Endothelial cell of umbilical vein (primary cell): ENCODE data around the gene PBXIP1. TPM values are rescaled to one million over a fixed set of nuclear protein-coding genes. Genes with fewer than 3 reads are reported as not detected.
A peak's percentile ranks its signal among the peaks of the same experiment; 100 is the strongest.

Experiments used
- BruUV-seq: library from RNA; stranded (reverse); fragments of 400-500 nt; replicated peaks from 2 replicates; lab custom pipeline; 2021; lab: Mats Ljungman, UMichigan
- CTCF ChIA-PET: fragments of 300-600, 350-600 bp; sonication (Branson Sonifier 250); formaldehyde crosslinking; loops from one replicate; lab custom pipeline; 2021; ENCODE audit warnings: antibody characterized with exemption, inconsistent platforms; lab: Charles Lee
- POLR2A ChIA-PET: fragments of 300-600, 350-600 bp; sonication (Branson Sonifier 250); formaldehyde crosslinking; loops from one replicate; lab custom pipeline; 2021; ENCODE audit warnings: antibody characterized with exemption, inconsistent platforms; lab: Charles Lee
- DNase-seq: peaks from one replicate; pipeline ENCODE4 v3.0.0-alpha.2; 2011; ENCODE audit warnings: low read depth, low spot score
- FAIRE-seq: peaks from 2 replicates; lab custom pipeline; 2011; peaks lifted over from hg19 to GRCh38; lab: Jason Lieb, UNC
- H2AFZ ChIP-seq: 2 replicates; pipeline ENCODE4 v1.6.0; 2012; ENCODE audit warnings: low read depth, low read length, control low read depth, inconsistent platforms
- H3K27ac ChIP-seq: 2 replicates; pipeline ENCODE4 v1.5.1; 2011; ENCODE audit warnings: low read depth, mild to moderate bottlenecking, control low read depth, low read length, moderate library complexity; ENCODE audit not compliant: insufficient read depth
- H3K27me3 ChIP-seq, 2 experiments: 2 replicates each; pipeline versions ENCODE4 v1.6.0 to v1.6.1; 2011; ENCODE audit warnings: low read length in 2 of 2, mixed read lengths in 1 of 2; ENCODE audit not compliant: control insufficient read depth in 2 of 2, insufficient read depth in 2 of 2
- H3K36me3 ChIP-seq, 2 experiments: 2 replicates in 1 of 2; 3 replicates in 1 of 2; pipeline ENCODE4 v1.5.1; 2011; ENCODE audit warnings: low read length in 2 of 2, mild to moderate bottlenecking in 1 of 2, moderate library complexity in 1 of 2; ENCODE audit not compliant: control insufficient read depth in 2 of 2, insufficient read depth in 2 of 2; ENCODE audit errors: extremely low read depth in 1 of 2
- H3K4me1 ChIP-seq: 3 replicates; pipeline ENCODE4 v1.5.1; 2011; ENCODE audit warnings: mild to moderate bottlenecking, low read length; ENCODE audit not compliant: control insufficient read depth, insufficient read depth; ENCODE audit errors: extremely low read depth
- H3K4me2 ChIP-seq: 2 replicates; pipeline ENCODE4 v1.6.1; 2011; ENCODE audit warnings: low read length, control low read depth, mixed read lengths; ENCODE audit not compliant: insufficient read depth
- H3K4me3 ChIP-seq, 3 experiments: fragments of 200-600 bp in 1 of 3; sonication (generic), shearing (Covaris generic) in 1 of 3; replicated peaks in 1 of 3; 2 replicates each; pipeline ENCODE4 v1.5.1; 2011 to 2016; ENCODE audit warnings: control low read depth in 3 of 3, low read length in 3 of 3, mild to moderate bottlenecking in 2 of 3, inconsistent platforms in 1 of 3, low read depth in 1 of 3, moderate library complexity in 1 of 3; ENCODE audit not compliant: insufficient read depth in 1 of 3
- H3K79me2 ChIP-seq: 2 replicates; pipeline ENCODE4 v1.6.0; 2012; ENCODE audit warnings: low read length, inconsistent platforms; ENCODE audit not compliant: control insufficient read depth, insufficient read depth
- H3K9ac ChIP-seq: replicated peaks from 2 replicates; pipeline ENCODE3; 2011; ENCODE audit warnings: low read length, control low read depth; ENCODE audit not compliant: insufficient read depth; ENCODE audit errors: extremely low read depth
- H3K9me1 ChIP-seq: replicated peaks from 3 replicates; pipeline ENCODE4 v1.6.0; 2011; ENCODE audit warnings: mild to moderate bottlenecking, low read length; ENCODE audit not compliant: control insufficient read depth, insufficient read depth; ENCODE audit errors: extremely low read depth
- H3K9me3 ChIP-seq: replicated peaks from 2 replicates; pipeline ENCODE4 v1.5.1; 2012; ENCODE audit warnings: low read length, inconsistent platforms; ENCODE audit not compliant: control insufficient read depth, insufficient read depth
- H4K20me1 ChIP-seq: replicated peaks from 2 replicates; pipeline ENCODE3; 2011; ENCODE audit warnings: mild to moderate bottlenecking, low read length; ENCODE audit not compliant: control insufficient read depth, insufficient read depth; ENCODE audit errors: extremely low read depth
- CTCF ChIP-seq, 2 donors: IDR thresholded peaks; 1 replicate in 1 of 2; 2 replicates in 1 of 2; pipeline ENCODE4 v1.5.1; 2011; ENCODE audit warnings: low read length in 2 of 2, mild to moderate bottlenecking in 2 of 2, moderate library complexity in 2 of 2, control low read depth in 1 of 2, inconsistent platforms in 1 of 2, low read depth in 1 of 2; ENCODE audit not compliant: insufficient read depth in 1 of 2; ENCODE audit errors: extremely low read depth in 1 of 2
- FOS ChIP-seq: IDR thresholded peaks from 2 replicates; pipeline ENCODE4 v1.6.1; 2011; ENCODE audit warnings: mild to moderate bottlenecking, low read length, moderate library complexity, borderline replicate concordance; ENCODE audit not compliant: insufficient read depth
- MAX ChIP-seq: IDR thresholded peaks from 2 replicates; pipeline ENCODE4 v1.6.1; 2011; ENCODE audit not compliant: insufficient read depth, insufficient read length
- MYC ChIP-seq: IDR thresholded peaks from one replicate; pipeline ENCODE4 v1.6.1; 2011; ENCODE audit warnings: mild to moderate bottlenecking, low read depth, low read length
- dilution Hi-C: fragments of 300-500 bp; cut with MboI; formaldehyde crosslinking; loops from one replicate; pipeline ENCODE4 v1.15.0; 2019; ENCODE audit warnings: low sequenced_read_pairs; ENCODE audit not compliant: extremely low pct_ligation_motif_present
- intact Hi-C: fragments of 100-400 bp; cut with micrococcal nuclease; formaldehyde crosslinking; loops from one replicate; pipeline ENCODE4 v1.10.0; 2022
- polyA plus RNA-seq, 4 experiments: library from polyadenylated mRNA; depleted of rRNA in 3 of 4; stranded (reverse) in 3 of 4; unstranded in 1 of 4; fragments of >200 nt; gene quantifications; 2 replicates each; pipeline versions ENCODE4 v1.2.1 to v1.2.3, GENCODE V29; 2011 to 2012; ENCODE audit warnings: missing spikeins in 1 of 4
- total RNA-seq: library from RNA; stranded (reverse); gene quantifications from 2 replicates; pipeline ENCODE4 v1.2.3, GENCODE V29; 2021

Gene PBXIP1
- total and polyA plus RNA-seq, 2 donors (not counting 3 experiments of a cell fraction or from before 2014, with no cell fraction given) = 49.4 to 54.7 TPM

GRCh38 chr1:154998818-154999570 lies 43.1 kb upstream of the PBXIP1 start:
- H3K9me3 ChIP-seq = no peaks in the 10 kb centered on the region
- no peak overlapping the region for H3K9ac ChIP-seq
- ChIA-PET POLR2A (interaction anchor here (0.9 to 1.4 kb wide), 3 partner anchors 37 to 62 kb away, joined by 3 read pairs; partner anchors contain the start of genes PBXIP1 and PYGO2), CTCF (interaction anchor here (0.8 to 6.5 kb wide), 21 partner anchors 9 to 439 kb away, joined by 3 to 87 read pairs (median 6); partner anchors contain the start of genes ADAM15, CKS1B, FLAD1 and PBXIP1)
- H3K4me3 ChIP-seq = peak overlapping the region in 1 of 3 experiments; percentile 29
- H3K36me3 ChIP-seq = no peaks in the 10 kb centered on the region
- FAIRE-seq (peak; percentile 97), DNase-seq (peak; percentile 61)
- no peaks in the 10 kb centered on the region for H3K27me3 ChIP-seq
- BruUV-seq = no TSS peak
- peaks cover 13% of the 10 kb centered on the region for H3K4me1 ChIP-seq
- TF ChIP-seq MAX = no peak
- TF ChIP-seq MYC = no peak
- TF ChIP-seq CTCF (IDR thresholded peaks at IDR 0.05; ENCODE audit: extremely low read depth in 1 of 2, insufficient read depth in 1 of 2, low read depth in 1 of 2, low read length in 2 of 2) = peak; percentile 90 to 94
- no peak for TF ChIP-seq FOS
- no peak overlapping the region for H3K27ac ChIP-seq
- dilution Hi-C loops = no loop called here
- peaks cover 6% of the 10 kb centered on the region for H3K79me2 ChIP-seq
- H3K4me2 ChIP-seq = no peak overlapping the region
- no peaks in the 10 kb centered on the region for H3K9me1 ChIP-seq
- intact Hi-C loops = loop anchor here (1.0 to 5.0 kb wide), 2 partner anchors 38 to 332 kb away; partner anchors contain the start of gene PYGO2
- peak overlapping the region; percentile 62 for H2AFZ ChIP-seq
- H4K20me1 ChIP-seq = no peaks in the 10 kb centered on the region
